A549 (cell line): Measurements from ENCODE around the gene PIBF1.

Source experiments
- CTCF ChIP-seq: fragments of >200 bp; sonication (Bioruptor Twin); formaldehyde crosslinking; IDR thresholded peaks from 3 replicates; pipeline ENCODE4 v1.5.1; 2016
- EP300 ChIP-seq, 2 experiments: fragments of >200 bp; sonication (Bioruptor Twin); formaldehyde crosslinking; IDR thresholded peaks; 2 replicates in 1 of 2; 3 replicates in 1 of 2; pipeline ENCODE4 v1.6.1; 2016 to 2017
- HOXA7 ChIP-seq: fragments of 250-450 bp; sonication (Bioruptor Pico); IDR thresholded peaks from 2 replicates; pipeline ENCODE4 v1.5.0; 2020; ENCODE audit warnings: mild to moderate bottlenecking, moderate library complexity
- JUNB ChIP-seq: fragments of >200 bp; sonication (Bioruptor Twin); formaldehyde crosslinking; IDR thresholded peaks from 2 replicates; pipeline ENCODE4 v1.6.1; 2016
- PHF8 ChIP-seq: fragments of 200-600 bp; sonication (generic); IDR thresholded peaks from 2 replicates; pipeline ENCODE4 v1.6.1; 2016; ENCODE audit warnings: low read depth, mild to moderate bottlenecking, antibody characterized with exemption, moderate library complexity, borderline replicate concordance
- POLR2A ChIP-seq: IDR thresholded peaks from 2 replicates; pipeline ENCODE4 v1.6.1; 2012; ENCODE audit warnings: mild to moderate bottlenecking, low read length
- REST ChIP-seq: fragments of 200-600 bp; sonication (generic); IDR thresholded peaks from 2 replicates; pipeline ENCODE4 v1.6.1; 2016; ENCODE audit warnings: antibody characterized with exemption, mild to moderate bottlenecking, moderate library complexity
- ZNF302 ChIP-seq: fragments of 250-450 bp; sonication (Bioruptor Pico); IDR thresholded peaks from 2 replicates; pipeline ENCODE4 v1.9.0; 2021; ENCODE audit warnings: inconsistent platforms, mild to moderate bottlenecking, moderate library complexity
- TF ChIP-seq, protein P1 (sequence below): fragments of 450-650 bp; IDR thresholded peaks from 2 replicates; pipeline ENCODE4 v1.6.1; 2014; ENCODE audit warnings: antibody characterized with exemption
- TF ChIP-seq, protein P2 (sequence below): fragments of 250-450 bp; sonication (Bioruptor Pico); IDR thresholded peaks from 2 replicates; pipeline ENCODE4 v1.5.0; 2021; ENCODE audit warnings: mild to moderate bottlenecking, moderate library complexity, borderline replicate concordance
- TF ChIP-seq, protein P3 (sequence below): fragments of >200 bp; sonication (Bioruptor Twin); formaldehyde crosslinking; IDR thresholded peaks from 3 replicates; pipeline ENCODE4 v1.6.1; 2016

DNA sequence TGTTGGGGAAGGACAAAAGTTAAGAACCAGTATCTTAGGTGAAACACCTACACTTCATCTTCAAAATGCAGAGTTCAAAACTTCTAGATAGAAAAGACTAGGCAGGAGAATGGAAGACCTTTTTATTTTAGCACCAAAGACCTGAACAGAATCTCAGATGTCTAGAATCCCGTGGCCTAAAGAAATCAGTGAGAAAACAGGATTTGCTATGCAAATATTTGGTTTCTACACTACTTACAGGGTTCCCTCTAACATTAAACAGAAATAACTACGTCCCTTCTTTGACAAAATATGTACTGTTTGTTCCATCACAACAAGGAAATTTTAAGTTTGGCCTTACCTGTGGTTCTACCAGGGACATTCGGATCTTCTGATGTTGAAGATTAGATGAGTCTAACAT, 21.7 kb upstream of the PIBF1 start:
- no peak for TF ChIP-seq REST
- TF ChIP-seq POLR2A: no peak
- TF ChIP-seq EP300 (IDR thresholded peaks at IDR 0.05): no peak
- TF ChIP-seq CTCF: no peak
- TF ChIP-seq PHF8: no peak
- no peak for TF ChIP-seq ZNF302 (CRISPR knock-in tag)
- no peak for TF ChIP-seq HOXA7 (CRISPR knock-in tag)
- TF ChIP-seq JUNB: no peak
- TF ChIP-seq, protein P1, sequence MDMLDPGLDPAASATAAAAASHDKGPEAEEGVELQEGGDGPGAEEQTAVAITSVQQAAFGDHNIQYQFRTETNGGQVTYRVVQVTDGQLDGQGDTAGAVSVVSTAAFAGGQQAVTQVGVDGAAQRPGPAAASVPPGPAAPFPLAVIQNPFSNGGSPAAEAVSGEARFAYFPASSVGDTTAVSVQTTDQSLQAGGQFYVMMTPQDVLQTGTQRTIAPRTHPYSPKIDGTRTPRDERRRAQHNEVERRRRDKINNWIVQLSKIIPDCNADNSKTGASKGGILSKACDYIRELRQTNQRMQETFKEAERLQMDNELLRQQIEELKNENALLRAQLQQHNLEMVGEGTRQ: no peak
- TF ChIP-seq, protein P2, sequence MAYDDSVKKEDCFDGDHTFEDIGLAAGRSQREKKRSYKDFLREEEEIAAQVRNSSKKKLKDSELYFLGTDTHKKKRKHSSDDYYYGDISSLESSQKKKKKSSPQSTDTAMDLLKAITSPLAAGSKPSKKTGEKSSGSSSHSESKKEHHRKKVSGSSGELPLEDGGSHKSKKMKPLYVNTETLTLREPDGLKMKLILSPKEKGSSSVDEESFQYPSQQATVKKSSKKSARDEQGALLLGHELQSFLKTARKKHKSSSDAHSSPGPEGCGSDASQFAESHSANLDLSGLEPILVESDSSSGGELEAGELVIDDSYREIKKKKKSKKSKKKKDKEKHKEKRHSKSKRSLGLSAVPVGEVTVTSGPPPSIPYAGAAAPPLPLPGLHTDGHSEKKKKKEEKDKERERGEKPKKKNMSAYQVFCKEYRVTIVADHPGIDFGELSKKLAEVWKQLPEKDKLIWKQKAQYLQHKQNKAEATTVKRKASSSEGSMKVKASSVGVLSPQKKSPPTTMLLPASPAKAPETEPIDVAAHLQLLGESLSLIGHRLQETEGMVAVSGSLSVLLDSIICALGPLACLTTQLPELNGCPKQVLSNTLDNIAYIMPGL (CRISPR knock-in tag): no peak
- TF ChIP-seq, protein P3, sequence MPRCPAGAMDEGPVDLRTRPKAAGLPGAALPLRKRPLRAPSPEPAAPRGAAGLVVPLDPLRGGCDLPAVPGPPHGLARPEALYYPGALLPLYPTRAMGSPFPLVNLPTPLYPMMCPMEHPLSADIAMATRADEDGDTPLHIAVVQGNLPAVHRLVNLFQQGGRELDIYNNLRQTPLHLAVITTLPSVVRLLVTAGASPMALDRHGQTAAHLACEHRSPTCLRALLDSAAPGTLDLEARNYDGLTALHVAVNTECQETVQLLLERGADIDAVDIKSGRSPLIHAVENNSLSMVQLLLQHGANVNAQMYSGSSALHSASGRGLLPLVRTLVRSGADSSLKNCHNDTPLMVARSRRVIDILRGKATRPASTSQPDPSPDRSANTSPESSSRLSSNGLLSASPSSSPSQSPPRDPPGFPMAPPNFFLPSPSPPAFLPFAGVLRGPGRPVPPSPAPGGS: no peak
